Measurements from ENCODE around the gene AP5M1.
"Not testable (repeated sequence)": the region's sequence is repeated elsewhere in the genome, so short reads cannot be mapped to it uniquely, and the experiment has no call there.

AP5M1 gene

DNA sequence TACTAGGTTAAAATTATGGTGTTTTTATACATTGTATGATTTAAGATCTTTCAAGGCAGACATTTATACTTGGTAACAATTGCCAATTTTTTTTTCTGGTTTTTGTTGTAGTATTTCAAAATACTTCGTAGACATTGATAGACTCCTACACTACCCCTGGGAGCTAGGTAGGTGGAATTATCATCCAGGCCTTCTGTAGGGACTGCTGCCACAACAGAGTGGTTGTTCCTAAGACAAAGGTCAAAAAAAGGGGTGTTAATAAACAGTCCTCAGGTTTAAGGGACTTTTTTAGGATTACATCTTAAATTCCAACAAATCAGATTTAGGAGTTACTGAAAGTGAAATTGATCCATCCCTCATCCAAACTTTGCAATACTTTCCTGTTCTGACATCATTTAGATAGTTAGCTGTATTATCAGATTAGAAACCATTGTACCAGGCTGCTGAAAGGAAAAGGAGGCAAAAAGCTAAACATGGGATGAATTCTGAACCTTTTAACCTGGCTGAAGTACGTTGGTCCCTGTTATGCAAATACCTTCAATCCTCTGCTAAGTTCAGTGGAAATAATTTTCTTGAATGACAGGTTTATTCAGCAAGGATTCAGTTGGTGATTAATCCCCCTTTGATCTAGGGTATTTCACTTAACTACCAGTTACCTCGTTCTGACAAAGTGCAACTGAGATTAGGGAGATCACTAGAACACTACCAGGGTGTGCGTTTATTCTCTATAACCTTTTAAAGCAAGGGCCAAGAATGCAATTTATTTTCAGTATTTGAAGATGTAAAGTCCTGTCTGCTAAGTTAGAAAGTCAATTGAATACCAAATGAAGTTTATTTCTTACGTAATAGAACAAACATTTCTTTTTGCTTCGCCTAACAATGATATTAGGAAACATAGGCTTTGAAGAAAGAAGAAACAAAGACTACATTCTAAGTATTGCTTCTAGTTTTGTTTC is 23.2 kb downstream of the AP5M1 start:
- no peak for DNase-seq

DNA sequence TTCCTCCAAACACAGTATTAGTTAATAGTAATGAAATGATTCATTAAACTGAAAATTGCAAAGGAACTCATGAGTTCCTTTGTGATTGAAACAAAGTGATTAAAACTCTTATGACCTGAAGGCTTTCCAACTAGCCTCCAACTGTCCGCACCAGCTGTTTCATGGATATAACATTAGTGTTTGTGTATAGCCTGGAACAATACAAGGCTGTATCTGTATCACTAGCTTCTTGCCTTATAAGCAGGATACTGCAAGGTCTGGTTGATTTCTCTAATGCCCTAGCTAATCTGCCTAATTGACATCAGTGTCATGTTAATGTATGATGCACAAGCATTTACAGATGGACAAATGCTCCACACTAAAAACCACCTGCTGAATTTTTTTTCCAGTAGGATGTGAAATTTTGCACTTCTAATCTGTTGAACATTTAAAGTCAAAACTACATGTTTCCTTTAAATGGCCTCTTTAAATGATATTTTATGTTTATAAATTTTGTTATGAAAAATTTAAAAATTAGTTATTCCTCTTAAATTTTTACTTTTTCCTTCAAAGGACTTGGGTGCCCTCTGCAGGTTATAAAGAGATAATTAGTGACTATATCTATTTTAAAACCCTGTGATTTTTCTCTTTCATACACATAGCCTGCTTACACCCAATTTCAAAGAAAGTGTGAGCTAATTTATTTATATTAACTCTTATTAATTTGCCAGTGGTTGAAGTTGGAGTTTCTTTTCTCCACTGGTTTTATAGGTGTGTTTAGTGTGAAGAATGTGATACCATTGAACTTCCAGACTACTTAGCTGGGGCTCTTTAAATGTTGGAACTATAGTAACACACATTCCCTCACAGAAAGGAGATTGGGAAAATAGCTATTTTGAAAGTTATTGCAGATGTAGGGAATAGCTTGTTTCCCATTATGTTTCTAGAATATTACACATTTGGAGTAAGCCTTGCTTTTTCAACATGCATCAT is 25.4 kb downstream of the AP5M1 start:
- DNase-seq, result no peak

DNA sequence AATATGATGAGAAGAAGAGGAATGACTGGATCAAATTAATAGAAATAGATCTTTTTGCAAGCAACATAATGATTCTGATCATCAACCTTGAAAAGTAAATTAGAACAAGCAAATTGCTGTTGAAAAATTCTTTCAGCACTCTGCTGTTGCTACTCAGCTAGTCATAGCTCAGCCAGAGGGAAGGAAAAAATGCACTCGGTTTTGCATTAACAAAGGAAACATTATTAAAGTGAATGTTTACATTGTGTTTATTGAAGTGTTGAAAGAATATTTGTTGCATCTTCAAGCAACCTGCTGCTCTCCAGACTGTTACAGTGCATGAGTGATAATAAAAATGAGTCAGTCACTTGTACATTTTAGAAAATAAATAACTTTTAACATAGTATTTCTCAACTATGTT is 26.5 kb downstream of the AP5M1 start:
- no peak for DNase-seq

DNA sequence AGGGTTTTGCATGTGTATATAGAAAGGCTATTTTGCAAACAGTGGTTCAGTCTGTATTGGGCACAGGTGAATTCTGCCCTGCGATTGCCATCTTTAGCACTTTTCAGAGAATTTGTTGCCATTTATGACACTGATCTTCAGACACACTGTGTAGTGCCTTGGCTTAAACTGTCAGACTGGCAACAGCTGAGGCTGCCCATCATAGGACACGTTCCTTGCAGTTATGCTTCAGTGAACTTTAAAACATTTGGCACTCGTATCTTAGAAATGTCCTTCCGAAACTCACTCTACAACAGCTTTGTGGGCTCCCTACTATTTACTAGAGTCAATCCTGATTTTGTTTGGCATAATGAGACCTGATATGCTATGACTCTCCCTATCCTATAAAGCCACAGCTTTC is 29.1 kb downstream of the AP5M1 start:
- DNase-seq, result no peak

DNA sequence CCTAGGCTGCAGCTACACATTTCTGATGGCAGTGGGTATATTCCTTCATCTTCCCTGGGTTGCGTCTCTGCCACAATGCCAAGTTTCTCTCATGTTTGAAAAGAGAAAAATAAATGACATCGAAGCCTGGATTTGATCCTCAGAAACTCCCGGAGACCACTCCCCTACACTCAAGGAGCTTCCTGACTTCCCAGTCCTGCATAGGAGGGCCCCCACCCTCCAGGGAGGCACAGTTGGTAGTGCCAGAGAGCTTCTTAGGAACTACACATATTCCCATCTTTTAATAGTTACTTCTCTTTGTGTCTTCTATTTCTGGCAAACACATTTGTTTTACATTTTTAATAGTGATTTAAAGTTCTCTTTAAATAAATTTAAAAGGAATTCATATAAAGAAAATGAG is 30.7 kb downstream of the AP5M1 start:
- DNase-seq, result peak in 1 of 56 donors; percentile 1

DNA sequence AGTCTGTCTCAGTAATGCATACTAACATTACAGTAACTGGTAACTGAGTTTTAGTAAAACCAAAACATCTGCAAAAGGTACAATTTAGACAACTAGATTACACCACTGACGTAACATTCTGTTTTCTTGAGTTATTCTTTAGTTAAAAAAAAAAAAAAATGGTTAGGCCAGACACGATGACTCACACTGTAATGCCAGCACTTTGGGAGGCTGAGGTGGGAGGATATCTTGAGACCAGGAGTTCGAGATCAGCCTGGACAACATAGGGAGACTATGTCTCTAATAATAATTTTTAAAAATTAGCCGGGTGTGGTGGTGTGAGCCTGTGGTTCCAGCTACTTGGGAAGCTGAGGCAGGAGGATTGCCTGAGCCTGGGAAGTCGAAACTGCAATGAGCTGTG is 34.1 kb downstream of the AP5M1 start:
- DNase-seq, result no peak

DNA sequence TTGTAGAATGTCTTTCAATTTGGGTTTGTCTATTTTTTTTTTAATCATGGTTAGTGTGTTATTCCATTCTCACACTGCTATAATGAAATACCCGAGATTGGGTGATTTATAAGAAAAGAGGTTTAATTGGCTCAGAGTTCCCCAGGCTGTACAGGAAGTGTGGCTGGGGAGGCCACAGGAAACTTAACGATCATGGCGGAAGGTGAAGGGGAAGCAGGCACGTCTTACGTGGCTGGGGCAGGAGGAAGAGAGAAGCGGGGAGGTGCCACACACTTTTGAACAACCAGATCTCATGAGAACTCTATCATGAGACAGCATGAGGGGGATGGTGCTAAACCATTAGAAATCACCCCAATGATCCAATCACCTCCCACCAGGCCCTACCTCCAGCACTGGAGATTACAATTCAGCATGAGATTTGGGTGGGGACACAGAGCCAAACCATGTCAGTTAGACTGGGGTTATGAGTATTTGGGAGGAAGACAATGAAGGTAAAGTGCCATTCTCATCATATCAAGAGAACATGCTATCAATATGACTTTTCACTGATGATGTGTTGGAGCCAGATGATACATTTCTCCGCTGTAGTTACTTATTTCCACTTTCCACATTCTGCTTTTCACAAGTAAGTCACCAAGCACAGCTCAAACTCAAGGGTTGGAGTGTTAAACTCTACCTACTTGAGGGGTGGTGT is 45.8 kb downstream of the AP5M1 start:
- no peak for DNase-seq

DNA sequence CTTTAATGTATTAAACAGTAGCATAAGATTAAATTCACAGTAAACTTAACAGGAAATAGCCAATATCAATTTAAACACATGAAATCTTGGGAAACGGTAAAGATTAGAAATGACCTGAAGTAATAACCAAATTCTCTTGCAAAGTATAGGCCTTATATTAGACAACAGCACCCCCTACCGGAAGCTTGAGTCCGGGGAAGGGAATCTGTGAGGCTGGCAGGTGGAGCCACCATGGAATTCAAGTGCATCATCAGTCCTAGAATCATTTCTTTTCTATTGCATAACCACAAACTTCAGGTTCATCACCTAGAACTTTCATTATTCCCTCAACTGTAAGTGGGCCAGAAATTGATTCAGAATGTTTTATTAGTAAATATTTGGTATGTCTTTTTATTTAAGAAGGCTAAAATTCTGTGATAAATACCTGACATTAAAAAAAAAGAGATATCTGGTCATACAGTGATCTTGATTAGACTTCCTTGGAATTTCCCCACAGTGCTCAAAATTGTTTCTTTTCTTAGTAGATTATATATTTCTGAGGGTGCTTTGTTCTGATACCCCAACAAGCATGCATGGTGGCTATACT is 48.6 kb downstream of the AP5M1 start:
- peak in 51 of 56 donors; percentile 1 to 84 (median 35) for DNase-seq

DNA sequence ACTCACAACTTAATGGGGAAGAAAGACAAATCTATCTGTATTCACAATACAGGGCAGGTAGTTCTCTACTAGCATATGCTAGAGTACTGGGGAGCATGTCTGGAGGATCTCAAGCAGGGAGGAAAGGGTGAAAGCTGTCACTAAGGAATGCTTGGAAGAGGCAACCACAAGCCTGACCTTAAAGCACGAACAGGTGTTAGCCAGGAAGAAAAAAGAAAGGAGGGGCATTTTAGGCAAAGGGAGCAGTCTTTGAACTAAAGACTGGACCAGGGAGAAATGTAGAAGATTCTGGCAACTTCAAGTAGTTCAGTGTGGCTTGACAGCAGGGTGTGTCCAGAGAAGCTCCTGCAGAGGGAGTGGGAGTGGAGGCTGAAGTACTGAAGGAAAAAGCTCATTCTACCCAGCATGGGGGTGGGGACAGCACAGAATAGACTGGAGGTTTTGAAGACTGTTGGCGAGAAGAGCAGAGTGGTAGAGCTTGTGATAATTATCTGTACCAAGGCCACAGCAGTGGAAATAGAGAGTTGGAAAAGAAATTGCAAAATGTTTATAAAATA is 50.9 kb downstream of the AP5M1 start:
- no peak for DNase-seq

DNA sequence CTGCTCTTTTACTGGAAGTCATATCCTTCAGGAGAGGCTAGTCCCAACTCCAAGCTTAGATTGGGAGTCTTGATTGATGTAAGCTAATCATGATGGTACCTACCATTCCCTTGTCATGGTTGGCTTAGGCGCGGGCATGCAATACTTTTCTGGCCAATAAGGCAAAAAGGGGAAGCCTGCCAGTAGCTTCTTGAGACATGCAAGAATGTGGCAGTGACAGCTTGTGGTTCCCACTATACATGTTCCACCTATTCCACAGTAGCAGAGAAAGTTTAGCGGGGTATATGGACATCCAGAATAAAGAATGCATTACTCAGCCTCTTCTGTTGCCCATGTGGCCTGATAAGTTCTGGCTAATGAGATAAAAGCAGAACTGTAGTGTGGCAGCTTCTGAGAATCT is 55.0 kb downstream of the AP5M1 start:
- DNase-seq, result no peak

DNA sequence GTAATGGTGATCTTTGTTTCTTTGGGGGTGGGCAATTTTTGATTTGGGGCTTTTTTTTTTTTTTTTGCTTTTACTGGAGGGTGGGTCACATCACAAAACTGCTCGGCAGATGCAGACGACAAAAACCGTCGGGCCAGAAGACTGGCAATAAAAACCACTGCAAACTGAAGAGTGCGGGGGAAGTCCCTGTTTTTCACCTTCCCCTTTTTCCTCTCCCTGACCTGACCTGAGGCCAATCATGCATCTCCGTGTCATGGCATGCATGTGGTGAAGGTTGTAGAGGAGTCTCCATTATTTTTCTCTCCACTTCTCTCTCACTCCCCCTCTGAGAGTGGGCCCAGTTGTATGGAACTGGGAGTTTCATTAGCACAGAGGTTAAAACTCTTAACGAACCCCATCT is 57.5 kb downstream of the AP5M1 start:
- no peak for DNase-seq

DNA sequence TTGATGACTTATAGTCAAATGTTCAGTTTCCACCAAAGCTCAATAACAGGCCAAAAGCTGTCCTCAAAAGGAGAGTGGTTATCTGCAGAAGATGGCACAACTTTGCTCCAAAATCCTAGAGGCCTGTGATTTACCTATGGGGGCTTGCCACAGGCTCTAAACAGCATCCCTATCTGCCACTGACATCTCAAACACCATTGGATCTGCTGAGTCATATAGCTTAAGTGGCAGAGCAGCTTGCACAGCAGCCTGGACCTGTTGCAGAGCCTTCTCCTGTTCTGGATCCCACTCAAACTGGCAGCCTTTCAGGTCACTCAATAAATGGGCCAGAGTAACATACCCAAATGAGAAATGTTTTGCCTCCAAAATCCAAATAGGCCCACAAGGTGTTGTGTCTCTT is 61.1 kb downstream of the AP5M1 start:
- DNase-seq, result no peak

DNA sequence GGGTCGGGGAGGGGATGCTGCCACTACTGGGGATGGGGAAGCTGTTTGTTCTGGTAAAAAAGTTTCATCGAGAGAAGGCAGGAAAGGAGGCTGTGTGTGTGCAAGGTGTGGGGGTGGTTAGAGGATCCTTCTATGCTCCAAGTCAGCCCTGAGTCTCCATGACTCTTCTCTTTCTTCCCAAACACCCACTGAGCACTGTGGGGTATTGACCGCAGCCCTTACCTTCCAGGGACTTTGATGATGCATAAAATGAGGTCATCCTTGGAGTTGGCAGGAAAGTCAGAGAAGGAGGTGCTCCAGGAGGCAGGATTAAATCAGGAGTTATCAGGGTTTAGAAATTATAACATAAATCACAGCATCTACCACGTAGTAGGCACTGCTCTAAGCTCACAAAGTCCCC is 63.7 kb downstream of the AP5M1 start:
- not testable (repeated sequence) for DNase-seq

DNA sequence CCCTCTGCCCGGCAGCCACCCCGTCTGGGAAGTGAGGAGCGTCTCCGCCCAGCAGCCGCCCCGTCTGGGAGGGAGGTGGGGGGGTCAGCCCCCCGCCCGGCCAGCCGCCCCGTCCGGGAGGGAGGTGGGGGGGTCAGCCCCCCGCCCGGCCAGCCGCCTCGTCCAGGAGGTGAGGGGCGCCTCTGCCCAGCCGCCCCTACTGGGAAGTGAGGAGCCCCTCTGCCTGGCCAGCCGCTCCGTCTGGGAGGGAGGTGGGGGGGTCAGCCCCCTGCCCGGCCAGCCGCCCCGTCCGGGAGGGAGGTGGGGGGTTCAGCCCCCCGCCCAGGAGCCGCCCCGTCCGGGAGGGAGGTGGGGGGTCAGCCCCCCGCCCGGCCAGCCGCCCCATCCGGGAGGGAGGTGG is 65.0 kb downstream of the AP5M1 start:
- DNase-seq, result not testable (repeated sequence)

DNA sequence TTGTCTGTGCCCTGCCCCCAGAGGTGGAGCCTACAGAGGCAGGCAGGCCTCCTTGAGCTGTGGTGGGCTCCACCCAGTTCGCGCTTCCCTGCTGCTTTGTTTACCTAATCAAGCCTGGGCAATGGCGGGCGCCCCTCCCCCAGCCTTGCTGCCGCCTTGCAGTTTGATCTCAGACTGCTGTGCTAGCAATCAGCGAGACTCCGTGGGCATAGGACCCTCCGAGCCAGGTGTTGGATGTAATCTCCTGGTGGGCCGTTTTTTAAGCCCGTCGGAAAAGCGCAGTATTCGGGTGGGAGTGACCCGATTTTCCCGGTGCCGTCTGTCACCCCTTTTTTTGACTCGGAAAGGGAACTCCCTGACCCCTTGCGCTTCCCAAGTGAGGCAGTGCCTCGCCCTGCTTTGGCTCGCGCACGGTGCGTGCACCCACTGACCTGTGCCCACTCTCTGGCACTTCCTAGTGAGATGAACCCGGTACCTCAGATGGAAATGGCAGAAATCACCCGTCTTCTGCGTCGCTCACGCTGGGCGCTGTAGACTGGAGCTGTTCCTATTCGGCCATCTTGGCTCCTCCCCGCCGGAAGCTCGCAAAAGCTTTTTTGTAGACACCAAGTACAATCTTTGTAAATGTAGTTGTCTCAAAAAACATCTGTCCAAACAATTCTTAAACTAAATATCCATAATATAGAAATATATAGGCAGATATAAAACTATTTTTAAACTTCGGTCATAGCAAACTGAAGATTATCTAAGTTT is 75.0 kb downstream of the AP5M1 start:
- not testable (repeated sequence) for DNase-seq

DNA sequence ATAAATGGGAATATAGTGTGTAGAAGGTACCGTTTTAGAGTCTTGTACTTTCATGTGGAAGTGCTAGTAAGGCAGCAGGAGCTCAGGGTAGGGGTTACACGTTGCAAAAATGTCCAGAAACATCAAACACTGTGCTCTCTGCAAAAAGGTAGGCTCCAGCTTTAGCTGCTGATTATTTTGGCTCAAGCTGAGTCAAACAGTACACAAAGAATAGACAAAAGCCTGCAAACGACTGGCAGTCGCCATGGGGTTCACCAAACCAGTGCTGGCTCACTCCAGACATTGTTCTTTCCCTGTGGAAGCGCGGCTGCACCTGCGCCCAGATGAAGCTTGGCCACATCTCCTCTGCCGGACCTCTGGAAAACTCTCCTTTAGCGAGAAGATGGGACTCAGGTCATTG is 76.3 kb downstream of the AP5M1 start:
- DNase-seq, result no peak

DNA sequence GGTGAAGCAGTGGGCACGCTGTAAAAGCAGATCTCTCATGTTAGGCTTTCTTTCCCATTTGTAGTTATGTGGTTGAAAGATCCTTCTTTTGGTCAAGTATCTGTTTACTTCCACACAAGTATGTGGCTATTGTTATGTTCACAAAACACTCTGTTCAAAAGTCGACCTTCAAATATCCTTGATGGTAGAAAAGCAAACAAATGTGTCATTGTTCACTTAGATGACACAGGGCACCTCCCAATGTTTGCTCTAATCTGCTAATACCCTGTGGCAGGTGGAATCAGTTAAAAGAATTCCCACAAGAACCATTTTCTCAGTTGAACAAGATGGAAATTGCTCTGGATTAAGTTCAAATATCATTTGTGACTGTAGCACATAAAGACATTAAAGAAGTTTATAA is 78.0 kb downstream of the AP5M1 start:
- DNase-seq, result no peak

All from nucleus accumbens (tissue), 56 donors.